Prostate gland (tissue), 2 donors: ENCODE results near the gene ABCC6.

Source experiments
- CTCF ChIP-seq, 4 experiments: fragments of 200-600 bp in 2 of 4; fragments of 450-650 bp in 2 of 4; sonication (generic) in 2 of 4; IDR thresholded peaks; 1 replicate in 3 of 4; 2 replicates in 1 of 4; pipeline ENCODE4 v1.5.1; 2016 to 2019; ENCODE audit warnings: antibody characterized with exemption in 4 of 4, mild to moderate bottlenecking in 2 of 4, moderate library complexity in 2 of 4
- POLR2AphosphoS5 ChIP-seq: sonication (generic); formaldehyde crosslinking; IDR thresholded peaks from one replicate; pipeline ENCODE4 v1.6.1; 2017; ENCODE audit warnings: antibody characterized with exemption

DNA sequence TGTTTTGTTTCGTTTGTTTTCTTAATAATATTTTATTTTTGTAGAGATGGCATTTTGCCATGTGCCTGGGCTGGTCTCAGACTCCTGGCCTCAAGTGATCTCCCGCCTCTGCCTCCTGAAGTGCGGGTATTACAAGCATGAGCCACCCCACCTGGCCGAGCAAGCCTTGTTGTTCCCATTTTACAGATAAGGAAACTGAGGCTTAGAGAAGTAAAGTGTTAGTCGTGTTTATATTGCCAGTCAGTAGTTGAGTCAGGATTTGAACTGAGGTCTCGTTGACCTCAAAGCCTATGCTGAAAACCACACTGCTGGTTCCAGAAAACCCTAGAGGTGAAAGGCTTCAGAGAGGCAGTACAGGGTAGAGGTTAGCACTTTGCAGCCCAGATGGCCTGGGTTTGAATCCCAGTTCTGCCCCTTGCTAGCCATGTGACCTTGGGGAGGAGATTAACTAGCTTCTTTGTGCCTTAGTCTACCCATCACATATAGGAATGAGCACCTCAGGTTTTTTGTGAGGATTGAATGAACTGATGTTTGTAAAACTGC lies 102.0 kb downstream of the ABCC6 start:
- TF ChIP-seq CTCF (IDR thresholded peaks at IDR 0.05) (no peak), POLR2AphosphoS5 (no peak)
